Tibial nerve (tissue), 4 donors: Measurements from ENCODE around the gene NPLOC4.

Source experiments
- EP300 ChIP-seq, 2 donors: sonication (generic); formaldehyde crosslinking; IDR thresholded peaks; one replicate each; pipeline ENCODE4 v1.6.1; 2017; ENCODE audit warnings: antibody characterized with exemption in 2 of 2, mild to moderate bottlenecking in 1 of 2
- POLR2A ChIP-seq, 2 donors: fragments of 450-650 bp; IDR thresholded peaks; one replicate each; pipeline ENCODE4 v1.6.1; 2017; ENCODE audit warnings: antibody characterized with exemption in 2 of 2, mild to moderate bottlenecking in 2 of 2, moderate library complexity in 2 of 2
- TF ChIP-seq, protein P1 (sequence below), 5 experiments: fragments of 200-600 bp in 3 of 5; fragments of 450-650 bp in 2 of 5; sonication (generic) in 3 of 5; IDR thresholded peaks; one replicate each; pipeline ENCODE4 v1.5.1; 2016 to 2019; ENCODE audit warnings: antibody characterized with exemption in 5 of 5, mild to moderate bottlenecking in 3 of 5, moderate library complexity in 2 of 5

DNA sequence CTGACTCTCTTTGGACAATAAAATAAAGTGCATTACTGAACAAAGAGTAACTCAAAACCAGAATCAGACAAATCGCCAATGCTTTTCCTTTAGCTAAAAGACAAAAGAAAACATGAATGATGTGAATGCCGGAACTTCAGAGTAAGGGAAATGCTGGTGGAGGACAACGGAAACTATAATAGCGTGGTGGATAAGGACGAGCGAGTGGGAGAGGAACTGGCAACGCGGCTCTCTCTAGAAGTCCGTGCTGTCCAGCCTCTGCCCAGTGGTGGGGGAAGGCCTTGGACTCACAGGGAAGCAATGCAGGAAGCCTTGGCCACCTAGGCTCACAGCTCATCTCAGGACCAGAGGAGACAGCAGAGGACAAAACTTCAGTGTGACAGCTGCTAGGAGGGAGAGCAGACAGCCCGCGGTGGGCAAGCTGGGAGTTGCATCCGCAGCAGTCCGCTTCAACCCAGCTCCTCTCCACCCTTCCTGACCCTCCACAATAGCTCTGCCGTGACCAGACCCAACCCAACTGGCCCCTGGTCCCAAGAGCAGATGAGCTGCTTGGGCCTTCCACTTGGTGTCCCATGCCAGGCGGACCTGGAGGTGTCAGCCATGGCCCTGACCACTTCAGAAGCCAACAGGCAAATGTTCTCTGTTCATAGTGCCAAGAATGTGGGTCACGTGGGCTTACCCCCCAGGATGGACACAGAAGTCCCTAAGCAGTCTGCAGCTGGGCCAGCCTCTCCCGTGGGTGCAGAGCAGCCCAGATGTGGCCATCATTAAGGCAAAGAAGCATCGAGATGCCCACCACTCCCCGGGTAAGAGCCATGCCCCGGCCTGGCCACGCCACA lies 79.4 kb downstream of the NPLOC4 start:
- TF ChIP-seq, protein P1, sequence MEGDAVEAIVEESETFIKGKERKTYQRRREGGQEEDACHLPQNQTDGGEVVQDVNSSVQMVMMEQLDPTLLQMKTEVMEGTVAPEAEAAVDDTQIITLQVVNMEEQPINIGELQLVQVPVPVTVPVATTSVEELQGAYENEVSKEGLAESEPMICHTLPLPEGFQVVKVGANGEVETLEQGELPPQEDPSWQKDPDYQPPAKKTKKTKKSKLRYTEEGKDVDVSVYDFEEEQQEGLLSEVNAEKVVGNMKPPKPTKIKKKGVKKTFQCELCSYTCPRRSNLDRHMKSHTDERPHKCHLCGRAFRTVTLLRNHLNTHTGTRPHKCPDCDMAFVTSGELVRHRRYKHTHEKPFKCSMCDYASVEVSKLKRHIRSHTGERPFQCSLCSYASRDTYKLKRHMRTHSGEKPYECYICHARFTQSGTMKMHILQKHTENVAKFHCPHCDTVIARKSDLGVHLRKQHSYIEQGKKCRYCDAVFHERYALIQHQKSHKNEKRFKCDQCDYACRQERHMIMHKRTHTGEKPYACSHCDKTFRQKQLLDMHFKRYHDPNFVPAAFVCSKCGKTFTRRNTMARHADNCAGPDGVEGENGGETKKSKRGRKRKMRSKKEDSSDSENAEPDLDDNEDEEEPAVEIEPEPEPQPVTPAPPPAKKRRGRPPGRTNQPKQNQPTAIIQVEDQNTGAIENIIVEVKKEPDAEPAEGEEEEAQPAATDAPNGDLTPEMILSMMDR (IDR thresholded peaks at IDR 0.05) = no peak
- no peak for TF ChIP-seq POLR2A (IDR thresholded peaks at IDR 0.05)
- TF ChIP-seq EP300 (IDR thresholded peaks at IDR 0.05) = no peak
